Omental fat pad (tissue), 4 donors: ENCODE measurements around the gene PIP4K2A. TPM values are rescaled to one million over a fixed set of nuclear protein-coding genes. Genes with fewer than 3 reads are reported as not detected.

Source experiments
- ATAC-seq: fragments of 150-250 bp; one replicate; pipeline ENCODE4 v1.9.1; 2016; ENCODE audit warnings: mild to moderate bottlenecking, moderate library complexity; ENCODE audit not compliant: low FRiP score
- DNase-seq: peaks from one replicate; pipeline ENCODE4 v3.0.0-alpha.2; 2019; ENCODE audit warnings: low spot score
- CTCF ChIP-seq, 3 donors: fragments of 450-650 bp; IDR thresholded peaks; one replicate each; pipeline ENCODE4 v1.5.1; 2016 to 2017; ENCODE audit warnings: antibody characterized with exemption in 3 of 3, mild to moderate bottlenecking in 3 of 3, moderate library complexity in 2 of 3
- total RNA-seq, 4 donors: library from RNA; depleted of rRNA; stranded (reverse); fragments of >200 nt; gene quantifications; one replicate each; pipeline ENCODE4 v1.1.0, GENCODE V29; 2016

PIP4K2A gene
- total RNA-seq, 4 donors from 2014 or later, result 16.2 to 32.5 (median 30.4) TPM

GRCh38 chr10:22644222-22644621 is 70.2 kb downstream of the PIP4K2A start:
- DNase-seq (no peak), ATAC-seq (no peak)
- no peak for TF ChIP-seq CTCF (IDR thresholded peaks at IDR 0.05)

GRCh38 chr10:22643775-22644174 is 70.6 kb downstream of the PIP4K2A start:
- DNase-seq, result no peak
- no peak for TF ChIP-seq CTCF (IDR thresholded peaks at IDR 0.05)
- ATAC-seq, result no peak

- TF ChIP-seq CTCF (IDR thresholded peaks at IDR 0.05), result no peak
- ATAC-seq, result no peak
- no peak for DNase-seq
These were observed 71.3 kb downstream of the PIP4K2A start for GRCh38 chr10:22643116-22643515.

- ATAC-seq, result no peak
- TF ChIP-seq CTCF (IDR thresholded peaks at IDR 0.05), result no peak
These were observed 72.6 kb downstream of the PIP4K2A start for GRCh38 chr10:22641743-22642142.

GRCh38 chr10:22640359-22640758 is 74.0 kb downstream of the PIP4K2A start:
- no peak for ATAC-seq
- DNase-seq, result no peak
- TF ChIP-seq CTCF (IDR thresholded peaks at IDR 0.05), result no peak

More at GRCh38 chr10:22641743-22642142, 72.6 kb downstream of the PIP4K2A start:
- DNase-seq, result no peak

GRCh38 chr10:22638863-22639262 is 75.5 kb downstream of the PIP4K2A start:
- DNase-seq (no peak), ATAC-seq (no peak)
- TF ChIP-seq CTCF (IDR thresholded peaks at IDR 0.05), result no peak

GRCh38 chr10:22637491-22637890 is 76.9 kb downstream of the PIP4K2A start:
- ATAC-seq, result no peak
- no peak for DNase-seq
- no peak for TF ChIP-seq CTCF (IDR thresholded peaks at IDR 0.05)
